Loucy (cell line): ENCODE results near the gene KBTBD12.
A peak's percentile ranks its signal among the peaks of the same experiment; 100 is the strongest.

Experiments used
- H2AFZ ChIP-seq: fragments of 200-600 bp; sonication (generic); 2 replicates; pipeline ENCODE4 v1.6.0; 2016; ENCODE audit warnings: antibody characterized with exemption, mild to moderate bottlenecking, low read length, moderate library complexity
- H3F3A ChIP-seq: fragments of 200-600 bp; 2 replicates; pipeline ENCODE4 v1.6.0; 2016; ENCODE audit warnings: antibody characterized with exemption, low read depth, mild to moderate bottlenecking
- H3K27me3 ChIP-seq: fragments of 200-600 bp; sonication (generic); 2 replicates; pipeline ENCODE4 v1.6.1; 2014; ENCODE audit warnings: low read length, mild to moderate bottlenecking; ENCODE audit not compliant: insufficient read depth, poor library complexity, severe bottlenecking
- H3K36me3 ChIP-seq: fragments of 200-600 bp; sonication (generic); 2 replicates; pipeline ENCODE4 v1.6.1; 2016; ENCODE audit warnings: low read length; ENCODE audit not compliant: insufficient read depth
- H3K4me1 ChIP-seq: fragments of 200-600 bp; sonication (generic); 2 replicates; pipeline ENCODE4 v1.5.1; 2014; ENCODE audit warnings: low read length, mild to moderate bottlenecking; ENCODE audit not compliant: insufficient read depth, poor library complexity, severe bottlenecking
- H3K4me2 ChIP-seq: fragments of 200-600 bp; sonication (generic); 2 replicates; pipeline ENCODE4 v1.6.0; 2014; ENCODE audit warnings: antibody characterized with exemption, low read length, low read depth, mild to moderate bottlenecking; ENCODE audit not compliant: poor library complexity, severe bottlenecking
- H3K4me3 ChIP-seq: fragments of 200-600 bp; sonication (generic); 2 replicates; pipeline ENCODE4 v1.5.1; 2014; ENCODE audit warnings: low read length, mild to moderate bottlenecking, mixed read lengths; ENCODE audit not compliant: poor library complexity, severe bottlenecking
- H3K79me2 ChIP-seq: fragments of 200-600 bp; sonication (generic); 2 replicates; pipeline ENCODE4 v1.6.1; 2014; ENCODE audit warnings: low read length; ENCODE audit not compliant: insufficient read depth
- H3K9ac ChIP-seq: fragments of 200-600 bp; sonication (generic); 2 replicates; pipeline ENCODE4 v1.6.0; 2014; ENCODE audit warnings: mild to moderate bottlenecking, low read depth, low read length, moderate library complexity; ENCODE audit not compliant: poor library complexity, severe bottlenecking
- H3K9me2 ChIP-seq: fragments of 200-600 bp; sonication (generic); replicated peaks from 2 replicates; pipeline ENCODE4 v1.6.1; 2016; ENCODE audit warnings: low read depth, low read length, mixed read lengths
- H3K9me3 ChIP-seq: fragments of 200-600 bp; sonication (generic); 2 replicates; pipeline ENCODE4 v1.6.1; 2014; ENCODE audit warnings: mild to moderate bottlenecking, antibody characterized with exemption, low read length, low read depth; ENCODE audit not compliant: insufficient read depth
- H4K20me1 ChIP-seq: fragments of 200-600 bp; sonication (generic); 2 replicates; pipeline ENCODE4 v1.6.0; 2014; ENCODE audit warnings: antibody characterized with exemption, low read length, mild to moderate bottlenecking; ENCODE audit not compliant: insufficient read depth, poor library complexity, severe bottlenecking
- CTCF ChIP-seq: fragments of 200-600 bp; sonication (generic); conservative IDR thresholded peaks from 2 replicates; pipeline ENCODE4 v1.5.1; 2014; ENCODE audit warnings: mild to moderate bottlenecking, antibody characterized with exemption, low read length
- EZH2phosphoT487 ChIP-seq: fragments of 200-600 bp; IDR thresholded peaks from 2 replicates; pipeline ENCODE4 v1.6.1; 2018; ENCODE audit warnings: antibody characterized with exemption, mild to moderate bottlenecking, moderate library complexity, borderline replicate concordance

The KBTBD12 gene

GRCh38 chr3:127884041-127884440 is 31.0 kb upstream of the KBTBD12 start:
- Histone ChIP-seq H3K27me3 (no peaks in the 10 kb centered on the region), H3K9me3 (no peaks in the 10 kb centered on the region), H3K4me3 (no peak overlapping the region), H3K4me1 (peaks cover 30% of the 10 kb centered on the region), H3K9me2 (no peaks in the 10 kb centered on the region), H3K9ac (no peak overlapping the region), H3F3A (no peaks in the 10 kb centered on the region), H3K36me3 (no peaks in the 10 kb centered on the region), H3K4me2 (no peak overlapping the region), H3K79me2 (no peaks in the 10 kb centered on the region), H4K20me1 (no peaks in the 10 kb centered on the region), H2AFZ (no peak overlapping the region)
- no peak for TF ChIP-seq CTCF
- no peak for TF ChIP-seq EZH2phosphoT487

GRCh38 chr3:127886231-127886955 is 28.6 kb upstream of the KBTBD12 start:
- Histone ChIP-seq H3K9ac (peak overlapping the region; percentile 40), H3K9me2 (no peaks in the 10 kb centered on the region)

GRCh38 chr3:127886956-127887231 is 28.1 kb upstream of the KBTBD12 start:
- no peaks in the 10 kb centered on the region for H3K79me2 ChIP-seq
- no peaks in the 10 kb centered on the region for H3K9me2 ChIP-seq
- H3K9me3 ChIP-seq = no peaks in the 10 kb centered on the region
- H3K4me3 ChIP-seq = peak overlapping the region; percentile 42
- H2AFZ ChIP-seq = no peak overlapping the region
- no peaks in the 10 kb centered on the region for H3K27me3 ChIP-seq
- peak overlapping the region; percentile 40 for H3K9ac ChIP-seq
- no peaks in the 10 kb centered on the region for H3F3A ChIP-seq
- H3K36me3 ChIP-seq = no peaks in the 10 kb centered on the region
- peaks cover 43% of the 10 kb centered on the region for H3K4me1 ChIP-seq
- TF ChIP-seq EZH2phosphoT487 (no peak), CTCF (no peak)
- H4K20me1 ChIP-seq = no peaks in the 10 kb centered on the region
- peak overlapping the region; percentile 46 for H3K4me2 ChIP-seq

More at GRCh38 chr3:127886231-127886955, 28.6 kb upstream of the KBTBD12 start:
- Histone ChIP-seq H4K20me1 (no peaks in the 10 kb centered on the region), H3K4me3 (no peak overlapping the region), H3K9me3 (no peaks in the 10 kb centered on the region), H3K27me3 (no peaks in the 10 kb centered on the region), H3K4me2 (peak overlapping the region; percentile 46), H3K4me1 (peaks cover 43% of the 10 kb centered on the region), H3K79me2 (no peaks in the 10 kb centered on the region), H3F3A (no peaks in the 10 kb centered on the region), H3K36me3 (no peaks in the 10 kb centered on the region), H2AFZ (no peak overlapping the region)
- TF ChIP-seq EZH2phosphoT487 (no peak), CTCF (no peak)
